WTC11 (cell line): Measurements from ENCODE around the gene IZUMO4.

Experiments
- ELF4 ChIP-seq: sonication (generic); formaldehyde crosslinking; IDR thresholded peaks from 2 replicates; pipeline ENCODE4 v1.8.1; 2022; ENCODE audit warnings: low read depth, mild to moderate bottlenecking, moderate library complexity, missing genetic modification reagents
- USF2 ChIP-seq: sonication (generic); formaldehyde crosslinking; IDR thresholded peaks from 2 replicates; pipeline ENCODE4 v1.8.1; 2023; ENCODE audit warnings: mild to moderate bottlenecking, missing genetic modification reagents, moderate library complexity
- ZNF263 ChIP-seq: sonication (generic); formaldehyde crosslinking; IDR thresholded peaks from 2 replicates; pipeline ENCODE4 v1.8.1; 2022; ENCODE audit warnings: low read depth, mild to moderate bottlenecking, moderate library complexity, missing genetic modification reagents
- ZNF396 ChIP-seq: fragments of 250-450 bp; sonication (Bioruptor Pico); IDR thresholded peaks from 2 replicates; pipeline ENCODE4 v1.8.0; 2021; ENCODE audit warnings: mild to moderate bottlenecking, moderate library complexity, borderline replicate concordance
- TF ChIP-seq, protein P1 (sequence below): sonication (generic); formaldehyde crosslinking; conservative IDR thresholded peaks from 2 replicates; pipeline ENCODE4 v1.8.1; 2022; ENCODE audit warnings: mild to moderate bottlenecking, missing genetic modification reagents
- TF ChIP-seq, protein P2 (sequence below): fragments of 200-600 bp; IDR thresholded peaks from 2 replicates; pipeline ENCODE4 v1.8.0; 2022; ENCODE audit warnings: antibody characterized with exemption
- TF ChIP-seq, protein P3 (sequence below): sonication (generic); formaldehyde crosslinking; IDR thresholded peaks from 2 replicates; pipeline ENCODE4 v1.8.0; 2023; ENCODE audit warnings: mild to moderate bottlenecking, missing genetic modification reagents

- TF ChIP-seq, protein P1, sequence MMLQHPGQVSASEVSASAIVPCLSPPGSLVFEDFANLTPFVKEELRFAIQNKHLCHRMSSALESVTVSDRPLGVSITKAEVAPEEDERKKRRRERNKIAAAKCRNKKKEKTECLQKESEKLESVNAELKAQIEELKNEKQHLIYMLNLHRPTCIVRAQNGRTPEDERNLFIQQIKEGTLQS (CRISPR knock-in tag), result no peak
- TF ChIP-seq ZNF396 (no peak), ZNF263 (CRISPR knock-in tag) (no peak), ELF4 (CRISPR knock-in tag) (no peak), USF2 (CRISPR knock-in tag) (no peak)
- TF ChIP-seq, protein P2, sequence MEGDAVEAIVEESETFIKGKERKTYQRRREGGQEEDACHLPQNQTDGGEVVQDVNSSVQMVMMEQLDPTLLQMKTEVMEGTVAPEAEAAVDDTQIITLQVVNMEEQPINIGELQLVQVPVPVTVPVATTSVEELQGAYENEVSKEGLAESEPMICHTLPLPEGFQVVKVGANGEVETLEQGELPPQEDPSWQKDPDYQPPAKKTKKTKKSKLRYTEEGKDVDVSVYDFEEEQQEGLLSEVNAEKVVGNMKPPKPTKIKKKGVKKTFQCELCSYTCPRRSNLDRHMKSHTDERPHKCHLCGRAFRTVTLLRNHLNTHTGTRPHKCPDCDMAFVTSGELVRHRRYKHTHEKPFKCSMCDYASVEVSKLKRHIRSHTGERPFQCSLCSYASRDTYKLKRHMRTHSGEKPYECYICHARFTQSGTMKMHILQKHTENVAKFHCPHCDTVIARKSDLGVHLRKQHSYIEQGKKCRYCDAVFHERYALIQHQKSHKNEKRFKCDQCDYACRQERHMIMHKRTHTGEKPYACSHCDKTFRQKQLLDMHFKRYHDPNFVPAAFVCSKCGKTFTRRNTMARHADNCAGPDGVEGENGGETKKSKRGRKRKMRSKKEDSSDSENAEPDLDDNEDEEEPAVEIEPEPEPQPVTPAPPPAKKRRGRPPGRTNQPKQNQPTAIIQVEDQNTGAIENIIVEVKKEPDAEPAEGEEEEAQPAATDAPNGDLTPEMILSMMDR, result no peak
- TF ChIP-seq, protein P3, sequence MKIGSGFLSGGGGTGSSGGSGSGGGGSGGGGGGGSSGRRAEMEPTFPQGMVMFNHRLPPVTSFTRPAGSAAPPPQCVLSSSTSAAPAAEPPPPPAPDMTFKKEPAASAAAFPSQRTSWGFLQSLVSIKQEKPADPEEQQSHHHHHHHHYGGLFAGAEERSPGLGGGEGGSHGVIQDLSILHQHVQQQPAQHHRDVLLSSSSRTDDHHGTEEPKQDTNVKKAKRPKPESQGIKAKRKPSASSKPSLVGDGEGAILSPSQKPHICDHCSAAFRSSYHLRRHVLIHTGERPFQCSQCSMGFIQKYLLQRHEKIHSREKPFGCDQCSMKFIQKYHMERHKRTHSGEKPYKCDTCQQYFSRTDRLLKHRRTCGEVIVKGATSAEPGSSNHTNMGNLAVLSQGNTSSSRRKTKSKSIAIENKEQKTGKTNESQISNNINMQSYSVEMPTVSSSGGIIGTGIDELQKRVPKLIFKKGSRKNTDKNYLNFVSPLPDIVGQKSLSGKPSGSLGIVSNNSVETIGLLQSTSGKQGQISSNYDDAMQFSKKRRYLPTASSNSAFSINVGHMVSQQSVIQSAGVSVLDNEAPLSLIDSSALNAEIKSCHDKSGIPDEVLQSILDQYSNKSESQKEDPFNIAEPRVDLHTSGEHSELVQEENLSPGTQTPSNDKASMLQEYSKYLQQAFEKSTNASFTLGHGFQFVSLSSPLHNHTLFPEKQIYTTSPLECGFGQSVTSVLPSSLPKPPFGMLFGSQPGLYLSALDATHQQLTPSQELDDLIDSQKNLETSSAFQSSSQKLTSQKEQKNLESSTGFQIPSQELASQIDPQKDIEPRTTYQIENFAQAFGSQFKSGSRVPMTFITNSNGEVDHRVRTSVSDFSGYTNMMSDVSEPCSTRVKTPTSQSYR, result no peak
Observed at GRCh38 chr19:2111886-2112285, 15.2 kb downstream of the IZUMO4 start.
